ENCODE measurements around the gene DGUOK.

The DGUOK gene

DNA sequence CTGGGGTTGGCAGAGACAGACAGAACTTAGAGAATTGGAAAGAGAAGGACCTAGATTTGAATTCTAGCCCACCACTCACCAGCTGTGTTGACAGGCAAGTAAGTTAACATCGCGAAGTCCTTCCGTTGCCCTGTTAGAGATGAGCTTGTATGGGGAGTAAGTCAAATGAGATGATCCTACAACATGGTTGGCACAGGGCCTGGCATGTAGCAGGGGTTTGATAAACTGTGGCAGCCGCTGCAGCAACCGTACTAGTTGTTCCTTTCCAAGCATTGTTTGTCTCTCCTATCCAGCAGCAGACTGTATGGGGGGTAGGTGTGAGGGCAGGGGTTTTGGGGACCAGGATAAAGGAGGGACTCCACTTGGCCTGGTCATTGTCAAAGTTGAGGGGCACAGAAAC is 74.0 kb downstream of the DGUOK start:
- Histone ChIP-seq H2AK5ac (ENCODE audit: low read length, severe bottlenecking) (peak overlapping the region; percentile 54), H2BK5ac (ENCODE audit: low read depth, low read length, poor library complexity, severe bottlenecking) (no peak overlapping the region), H3K4me1 (ENCODE audit: control insufficient read depth, insufficient read depth, low read depth, low read length) (peaks cover 41% of the 10 kb centered on the region), H2BK15ac (ENCODE audit: low read depth, poor library complexity, severe bottlenecking) (no peak overlapping the region), H3K18ac (ENCODE audit: low read depth in 1 of 2, low read length in 2 of 2) (no peak overlapping the region), H3K27ac (ENCODE audit: low read length, poor library complexity, severe bottlenecking) (no peak overlapping the region), H3K4ac (ENCODE audit: low read depth in 1 of 2, low read length in 2 of 2) (no peak overlapping the region), H2BK120ac (ENCODE audit: low read depth, low read length) (no peak overlapping the region), H3K14ac (ENCODE audit: low read length in 2 of 2) (no peak overlapping the region), H3K36me3 (ENCODE audit: control insufficient read depth in 1 of 2, insufficient read depth in 2 of 2, low read depth in 1 of 2, low read length in 2 of 2) (peaks cover 0 to 13% of the 10 kb centered on the region in 2 experiments), H3K79me1 (replicated peaks; ENCODE audit: low read length, poor library complexity, severe bottlenecking) (peaks cover 57% of the 10 kb centered on the region), H3K4me2 (ENCODE audit: low read length, poor library complexity, severe bottlenecking) (no peak overlapping the region), H3K9ac (ENCODE audit: low read length) (no peak overlapping the region), H3K27me3 (ENCODE audit: control insufficient read depth in 1 of 2, insufficient read depth in 1 of 2, low read length in 2 of 2) (peaks cover 0 to 34% of the 10 kb centered on the region in 2 experiments), H4K8ac (ENCODE audit: low read length) (no peak overlapping the region), H4K91ac (ENCODE audit: low read length) (peak overlapping the region; percentile 76), H3K4me3 (ENCODE audit: insufficient read depth in 1 of 2, low read depth in 1 of 2, low read length in 2 of 2) (no peak overlapping the region), H2AFZ (ENCODE audit: low read depth, low read length) (no peak overlapping the region), H3K9me3 (ENCODE audit: control insufficient read depth, low read length) (no peaks in the 10 kb centered on the region), H2BK12ac (ENCODE audit: low read length in 2 of 2) (no peak overlapping the region), H3K23ac (ENCODE audit: low read length in 2 of 2) (no peak overlapping the region)
- no peak for DNase-seq
- WGBS, result 91% methylated on average over 5 of the region's 5 CpGs

DNA sequence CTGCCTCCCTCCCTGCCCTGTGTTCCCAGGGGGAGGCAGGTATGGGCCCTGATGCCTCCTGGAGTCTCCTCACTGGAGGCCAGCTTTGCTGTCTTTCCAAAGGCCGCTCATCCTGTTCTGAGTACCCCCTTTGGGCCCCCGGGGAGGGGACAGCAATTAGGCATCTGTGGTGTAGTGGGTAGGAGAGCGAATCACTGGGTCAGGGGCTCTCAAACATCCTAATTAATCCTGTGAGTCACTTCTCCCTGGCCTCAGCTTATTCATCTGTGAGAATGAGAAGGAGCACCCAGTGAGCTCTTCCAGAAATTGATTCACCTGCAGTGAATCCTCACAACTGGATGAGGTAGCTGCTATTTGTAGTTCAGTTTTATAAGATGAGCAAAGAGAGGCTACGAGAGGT is 74.4 kb downstream of the DGUOK start:
- H3K27me3 ChIP-seq (ENCODE audit: control insufficient read depth in 1 of 2, insufficient read depth in 1 of 2, low read length in 2 of 2), result peaks cover 0 to 34% of the 10 kb centered on the region in 2 experiments
- no peak overlapping the region for H2AFZ ChIP-seq (ENCODE audit: low read depth, low read length)
- DNase-seq, result no peak
- no peak overlapping the region for H2BK12ac ChIP-seq (ENCODE audit: low read length in 2 of 2)
- H3K18ac ChIP-seq (ENCODE audit: low read depth in 1 of 2, low read length in 2 of 2), result no peak overlapping the region
- H3K4me1 ChIP-seq (ENCODE audit: control insufficient read depth, insufficient read depth, low read depth, low read length), result peaks cover 41% of the 10 kb centered on the region
- no peaks in the 10 kb centered on the region for H3K9me3 ChIP-seq (ENCODE audit: control insufficient read depth, low read length)
- peak overlapping the region; percentile 76 for H4K91ac ChIP-seq (ENCODE audit: low read length)
- no peak overlapping the region for H4K8ac ChIP-seq (ENCODE audit: low read length)
- no peak overlapping the region for H3K4ac ChIP-seq (ENCODE audit: low read depth in 1 of 2, low read length in 2 of 2)
- 78% methylated on average over 3 of the region's 4 CpGs for WGBS
- H2BK120ac ChIP-seq (ENCODE audit: low read depth, low read length), result no peak overlapping the region
- H2AK5ac ChIP-seq (ENCODE audit: low read length, severe bottlenecking), result peak overlapping the region; percentile 54
- H2BK5ac ChIP-seq (ENCODE audit: low read depth, low read length, poor library complexity, severe bottlenecking), result no peak overlapping the region
- peaks cover 0 to 13% of the 10 kb centered on the region in 2 experiments for H3K36me3 ChIP-seq (ENCODE audit: control insufficient read depth in 1 of 2, insufficient read depth in 2 of 2, low read depth in 1 of 2, low read length in 2 of 2)
- H3K14ac ChIP-seq (ENCODE audit: low read length in 2 of 2), result no peak overlapping the region
- peaks cover 56% of the 10 kb centered on the region for H3K79me1 ChIP-seq (replicated peaks; ENCODE audit: low read length, poor library complexity, severe bottlenecking)
- no peak overlapping the region for H3K27ac ChIP-seq (ENCODE audit: low read length, poor library complexity, severe bottlenecking)
- no peak overlapping the region for H3K23ac ChIP-seq (ENCODE audit: low read length in 2 of 2)
- no peak overlapping the region for H3K9ac ChIP-seq (ENCODE audit: low read length)
- no peak overlapping the region for H3K4me2 ChIP-seq (ENCODE audit: low read length, poor library complexity, severe bottlenecking)
- no peak overlapping the region for H3K4me3 ChIP-seq (ENCODE audit: insufficient read depth in 1 of 2, low read depth in 1 of 2, low read length in 2 of 2)
- peak overlapping the region; percentile 7 for H2BK15ac ChIP-seq (ENCODE audit: low read depth, poor library complexity, severe bottlenecking)

DNA sequence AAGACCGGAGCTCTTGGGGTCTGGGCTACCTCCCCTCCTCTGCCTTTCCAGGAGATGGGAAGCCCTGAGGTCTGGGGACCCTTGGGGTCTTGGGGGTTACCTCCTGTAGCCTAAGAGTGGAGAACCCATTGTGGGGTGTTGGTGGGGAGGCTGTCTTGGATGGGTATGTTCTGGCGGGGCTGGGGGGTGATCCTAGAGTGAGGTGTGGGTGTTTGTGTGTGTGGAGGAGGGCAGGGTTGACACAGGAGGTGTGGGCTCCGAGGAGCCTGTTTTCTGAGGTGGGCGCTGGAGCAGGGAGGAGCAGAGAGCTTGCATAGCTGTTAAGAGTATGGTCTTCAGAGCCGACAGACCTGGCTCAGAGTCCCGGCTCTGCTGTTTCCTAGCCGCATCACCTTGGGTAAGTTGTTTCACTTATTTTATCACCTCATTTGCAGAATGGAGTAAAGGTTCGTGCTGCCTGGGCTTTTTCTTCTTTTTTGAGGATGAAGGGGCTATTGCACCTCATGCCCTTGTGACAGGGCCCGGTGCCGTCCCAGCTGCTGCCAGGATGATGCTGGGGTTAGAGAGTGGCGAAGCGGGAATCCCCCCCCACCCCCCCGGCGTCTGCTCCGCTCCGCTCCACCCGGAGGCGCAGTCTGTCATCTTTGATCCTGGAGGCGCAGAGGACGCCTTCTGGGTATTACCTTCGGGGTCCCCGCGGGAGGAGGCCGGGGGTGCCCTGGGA is 75.3 kb downstream of the DGUOK start:
- Histone ChIP-seq H3K4ac (ENCODE audit: low read depth in 1 of 2, low read length in 2 of 2) (no peak overlapping the region), H3K4me2 (ENCODE audit: low read length, poor library complexity, severe bottlenecking) (peak overlapping the region; percentile 96), H3K23ac (ENCODE audit: low read length in 2 of 2) (no peak overlapping the region), H3K14ac (ENCODE audit: low read length in 2 of 2) (no peak overlapping the region), H3K36me3 (ENCODE audit: control insufficient read depth in 1 of 2, insufficient read depth in 2 of 2, low read depth in 1 of 2, low read length in 2 of 2) (peaks cover 0 to 17% of the 10 kb centered on the region in 2 experiments), H2BK15ac (ENCODE audit: low read depth, poor library complexity, severe bottlenecking) (no peak overlapping the region), H2BK120ac (ENCODE audit: low read depth, low read length) (no peak overlapping the region), H3K27me3 (ENCODE audit: control insufficient read depth in 1 of 2, insufficient read depth in 1 of 2, low read length in 2 of 2) (peaks cover 0 to 34% of the 10 kb centered on the region in 2 experiments), H3K79me1 (replicated peaks; ENCODE audit: low read length, poor library complexity, severe bottlenecking) (peaks cover 57% of the 10 kb centered on the region), H3K27ac (ENCODE audit: low read length, poor library complexity, severe bottlenecking) (no peak overlapping the region), H2AK5ac (ENCODE audit: low read length, severe bottlenecking) (no peak overlapping the region), H3K18ac (ENCODE audit: low read depth in 1 of 2, low read length in 2 of 2) (no peak overlapping the region), H2AFZ (ENCODE audit: low read depth, low read length) (no peak overlapping the region), H3K9me3 (ENCODE audit: control insufficient read depth, low read length) (no peaks in the 10 kb centered on the region), H4K8ac (ENCODE audit: low read length) (no peak overlapping the region), H2BK12ac (ENCODE audit: low read length in 2 of 2) (peak overlapping the region in 1 of 2 experiments; percentile 15), H2BK5ac (ENCODE audit: low read depth, low read length, poor library complexity, severe bottlenecking) (no peak overlapping the region), H3K4me3 (ENCODE audit: insufficient read depth in 1 of 2, low read depth in 1 of 2, low read length in 2 of 2) (peak overlapping the region; percentile 57 to 70), H4K91ac (ENCODE audit: low read length) (no peak overlapping the region), H3K4me1 (ENCODE audit: control insufficient read depth, insufficient read depth, low read depth, low read length) (peaks cover 39% of the 10 kb centered on the region), H3K9ac (ENCODE audit: low read length) (no peak overlapping the region)
- 20% methylated on average over 19 of the region's 24 CpGs for WGBS
- no peak for DNase-seq

DNA sequence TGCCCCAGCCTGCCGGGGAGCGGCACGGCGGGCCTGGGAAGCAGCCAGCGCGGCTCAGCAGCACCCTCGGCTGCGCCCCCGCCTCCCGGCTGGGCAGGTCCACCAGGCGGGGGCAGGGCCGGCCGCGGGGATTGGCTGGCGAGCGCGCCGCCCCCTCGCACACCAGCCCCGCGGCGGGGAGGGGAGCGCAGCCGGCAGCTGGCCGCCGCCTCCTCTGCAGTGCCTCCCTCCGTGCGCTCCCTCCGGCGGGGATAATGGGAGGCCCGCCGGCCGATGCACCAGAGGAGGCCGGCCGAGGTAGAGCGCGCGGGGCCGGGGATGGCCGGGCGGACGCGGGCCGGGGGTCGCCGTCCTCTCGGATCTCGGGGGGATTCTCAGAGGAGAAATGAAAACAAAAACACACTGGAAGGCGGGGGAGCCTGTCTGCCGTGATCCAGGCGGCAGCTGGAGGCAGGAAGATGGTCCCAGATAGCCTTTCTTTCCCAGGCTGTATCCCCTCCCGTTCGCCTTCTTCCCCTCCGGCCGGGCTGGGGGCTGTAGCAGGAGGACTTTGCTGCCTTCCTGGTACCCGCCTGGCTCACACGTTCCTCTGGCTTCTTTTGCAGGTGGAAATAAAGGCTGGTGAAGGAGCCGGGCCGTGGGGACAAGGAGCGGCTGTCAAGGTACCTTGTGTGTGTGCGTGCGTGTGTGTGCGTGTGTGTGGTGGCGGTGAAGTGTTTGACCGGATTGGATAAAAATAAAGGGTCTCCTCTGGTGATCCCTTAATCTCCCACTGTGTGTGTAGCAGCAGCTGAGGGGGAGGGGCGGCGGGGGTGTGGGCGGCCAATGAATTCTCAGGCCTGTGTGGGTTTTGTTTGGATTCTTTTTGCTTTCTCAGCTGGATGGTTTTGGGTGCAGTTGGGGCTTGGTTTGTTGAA is 76.1 kb downstream of the DGUOK start:
- peaks cover 39% of the 10 kb centered on the region for H3K4me1 ChIP-seq (ENCODE audit: control insufficient read depth, insufficient read depth, low read depth, low read length)
- no peaks in the 10 kb centered on the region for H3K9me3 ChIP-seq (ENCODE audit: control insufficient read depth, low read length)
- peak overlapping the region in 1 of 2 experiments; percentile 33 for H3K4ac ChIP-seq (ENCODE audit: low read depth in 1 of 2, low read length in 2 of 2)
- H2BK15ac ChIP-seq (ENCODE audit: low read depth, poor library complexity, severe bottlenecking), result peak overlapping the region; percentile 0
- peak overlapping the region in 1 of 2 experiments; percentile 63 for H3K18ac ChIP-seq (ENCODE audit: low read depth in 1 of 2, low read length in 2 of 2)
- no peak overlapping the region for H4K8ac ChIP-seq (ENCODE audit: low read length)
- peak overlapping the region in 1 of 2 experiments; percentile 84 for H2BK12ac ChIP-seq (ENCODE audit: low read length in 2 of 2)
- H3K36me3 ChIP-seq (ENCODE audit: control insufficient read depth in 1 of 2, insufficient read depth in 2 of 2, low read depth in 1 of 2, low read length in 2 of 2), result peaks cover 0 to 17% of the 10 kb centered on the region in 2 experiments
- peak overlapping the region; percentile 98 for H3K4me2 ChIP-seq (ENCODE audit: low read length, poor library complexity, severe bottlenecking)
- H2AK5ac ChIP-seq (ENCODE audit: low read length, severe bottlenecking), result no peak overlapping the region
- WGBS, result under 1% methylated on average over 52 of the region's 68 CpGs
- H3K27ac ChIP-seq (ENCODE audit: low read length, poor library complexity, severe bottlenecking), result peak overlapping the region; percentile 31
- DNase-seq, result peak; percentile 86
- H3K23ac ChIP-seq (ENCODE audit: low read length in 2 of 2), result no peak overlapping the region
- no peak overlapping the region for H4K91ac ChIP-seq (ENCODE audit: low read length)
- no peak overlapping the region for H2BK120ac ChIP-seq (ENCODE audit: low read depth, low read length)
- H3K14ac ChIP-seq (ENCODE audit: low read length in 2 of 2), result peak overlapping the region in 1 of 2 experiments; percentile 49
- H2AFZ ChIP-seq (ENCODE audit: low read depth, low read length), result peak overlapping the region; percentile 42
- H3K4me3 ChIP-seq (ENCODE audit: insufficient read depth in 1 of 2, low read depth in 1 of 2, low read length in 2 of 2), result peak overlapping the region; percentile 59 to 92
- peaks cover 57% of the 10 kb centered on the region for H3K79me1 ChIP-seq (replicated peaks; ENCODE audit: low read length, poor library complexity, severe bottlenecking)
- peaks cover 0 to 30% of the 10 kb centered on the region in 2 experiments for H3K27me3 ChIP-seq (ENCODE audit: control insufficient read depth in 1 of 2, insufficient read depth in 1 of 2, low read length in 2 of 2)
- H2BK5ac ChIP-seq (ENCODE audit: low read depth, low read length, poor library complexity, severe bottlenecking), result no peak overlapping the region
- peak overlapping the region; percentile 77 for H3K9ac ChIP-seq (ENCODE audit: low read length)

Measured in mesenchymal stem cell (in vitro differentiated cells and primary cell).